HG02973 (cell line): Measurements from ENCODE around the gene NUCKS1.

Source experiments
- ATAC-seq: cut with Tn5 transposase; IDR thresholded peaks from one replicate; pipeline ENCODE4 v1.9.1; 2021; ENCODE audit warnings: moderate library complexity; ENCODE audit not compliant: unreplicated experiment

Gene NUCKS1

DNA sequence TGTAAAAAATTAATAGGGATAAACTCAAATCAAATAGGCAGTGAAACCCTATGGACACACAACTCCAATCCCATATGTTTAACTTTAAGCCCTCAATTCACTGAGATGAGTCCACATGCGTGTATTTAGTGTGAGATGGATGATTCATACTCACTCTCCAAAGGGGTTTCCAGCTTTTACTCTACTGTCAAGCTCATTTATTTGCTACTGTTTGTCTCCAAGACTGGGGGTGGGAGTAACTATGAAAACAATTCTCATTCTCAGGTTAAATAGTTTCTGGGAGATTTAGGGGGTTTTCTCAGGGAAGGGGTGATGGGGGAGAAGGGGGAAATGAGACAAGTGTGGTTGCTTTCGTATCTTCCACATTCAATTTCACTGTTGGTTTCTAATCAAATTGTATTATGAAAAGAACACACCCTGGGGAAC, 22.6 kb upstream of the NUCKS1 start:
- no peak for ATAC-seq

DNA sequence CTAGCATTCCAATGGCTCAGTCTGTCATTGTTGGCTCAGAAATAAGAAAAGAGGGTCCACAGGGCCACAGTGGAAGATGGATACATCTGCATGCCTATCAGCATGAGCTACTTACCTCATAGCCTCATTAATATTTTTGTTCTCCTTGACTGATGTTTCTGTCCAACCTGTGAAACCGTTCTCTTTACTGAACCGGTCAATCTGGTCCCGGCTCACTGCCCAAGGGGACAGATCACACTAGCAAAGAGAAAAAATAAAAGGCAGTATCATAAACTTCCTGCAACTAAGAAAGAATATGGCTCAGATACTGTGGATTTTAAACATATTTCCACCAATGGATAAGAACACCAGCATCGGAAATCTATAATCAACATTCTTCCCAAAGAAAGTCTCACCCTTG, 20.6 kb upstream of the NUCKS1 start:
- no peak for ATAC-seq

DNA sequence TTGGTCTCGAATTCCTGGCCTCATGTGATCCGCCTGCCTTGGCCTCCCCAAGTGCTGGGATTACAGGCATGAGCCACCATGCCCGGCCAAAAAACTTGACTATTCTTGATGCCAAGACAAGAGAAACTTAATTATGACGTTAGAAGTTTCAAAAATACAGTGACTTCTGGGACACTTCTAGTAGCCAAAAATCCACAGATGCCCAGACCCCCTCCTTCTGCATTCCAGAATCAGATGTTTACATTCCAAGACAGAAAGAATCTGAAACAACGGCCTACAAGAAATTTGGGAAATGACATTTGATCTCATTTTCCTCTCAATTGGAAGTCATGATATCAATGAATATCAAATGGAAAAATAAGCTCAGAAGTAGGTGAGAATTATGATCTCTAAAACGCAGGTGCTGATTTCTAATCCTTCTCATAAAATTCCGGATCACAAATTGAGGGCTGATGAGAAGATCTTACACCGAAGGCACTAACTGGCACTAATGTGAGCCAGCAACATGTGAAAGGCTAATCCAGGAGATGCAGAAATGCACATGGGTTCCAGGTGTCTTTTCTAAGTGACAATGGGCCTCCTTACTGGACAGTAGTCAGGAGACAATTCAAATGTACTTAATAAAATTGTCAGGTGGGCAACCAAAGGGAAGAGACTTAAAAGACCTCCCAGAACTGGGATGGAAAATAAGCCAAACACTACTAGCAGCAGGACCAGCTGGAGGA, 19.8 kb upstream of the NUCKS1 start:
- no peak for ATAC-seq

DNA sequence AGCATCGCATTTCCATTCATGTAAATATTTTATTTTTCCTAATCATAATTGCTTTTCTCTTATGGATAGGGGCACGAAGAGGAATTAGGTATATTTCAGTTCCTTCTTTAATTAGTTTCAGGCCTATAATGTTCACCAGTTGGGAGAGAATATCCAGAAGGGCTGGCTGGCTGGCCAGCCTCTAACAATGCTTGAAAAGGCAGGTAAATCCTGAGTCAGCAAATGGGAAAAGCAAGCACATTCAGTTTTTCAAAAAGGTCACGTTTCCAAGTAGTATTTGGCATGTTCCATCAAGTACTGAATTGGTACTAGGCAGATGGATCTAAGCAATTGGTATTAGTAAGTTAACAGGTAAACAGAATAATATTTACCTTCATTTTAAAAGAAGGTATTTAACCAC, 17.3 kb upstream of the NUCKS1 start:
- no peak for ATAC-seq

DNA sequence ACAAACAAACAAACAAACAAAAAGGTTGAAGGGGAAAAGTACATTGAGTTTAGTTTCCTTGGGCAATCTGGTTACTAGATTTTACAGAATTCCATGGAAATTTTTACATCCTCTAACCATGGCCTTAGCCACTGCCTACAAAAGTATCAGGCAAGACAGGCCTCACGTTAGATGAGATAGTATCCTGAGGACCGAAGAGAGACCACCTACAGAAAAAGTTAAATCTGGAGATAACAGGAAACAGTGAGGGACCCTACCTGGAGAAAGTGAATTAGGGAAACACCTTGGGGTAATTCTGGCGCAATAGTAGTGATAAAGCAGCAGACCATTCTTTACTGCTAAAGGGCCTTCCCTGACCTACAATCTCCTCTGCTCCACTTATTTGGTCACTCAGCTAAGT, 16.6 kb upstream of the NUCKS1 start:
- no peak for ATAC-seq

DNA sequence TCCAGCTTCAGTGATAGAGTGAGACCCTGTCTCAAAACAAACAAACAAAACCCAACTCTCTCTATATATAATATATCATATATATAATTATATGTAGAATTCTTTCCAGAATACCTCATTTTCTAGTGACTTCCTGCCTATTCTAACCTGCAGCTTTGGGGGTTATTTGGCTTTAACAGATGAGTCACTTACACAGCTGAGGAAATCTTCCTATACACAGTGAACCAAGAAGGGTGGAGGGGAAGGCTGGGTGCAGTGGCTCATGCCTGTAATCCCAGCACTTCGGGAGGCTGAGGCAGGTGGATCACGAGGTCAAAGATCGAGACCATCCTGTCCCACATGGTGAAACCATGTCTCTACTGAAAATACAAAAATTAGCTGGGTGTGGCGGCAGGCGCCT, 16.1 kb upstream of the NUCKS1 start:
- ATAC-seq = no peak

DNA sequence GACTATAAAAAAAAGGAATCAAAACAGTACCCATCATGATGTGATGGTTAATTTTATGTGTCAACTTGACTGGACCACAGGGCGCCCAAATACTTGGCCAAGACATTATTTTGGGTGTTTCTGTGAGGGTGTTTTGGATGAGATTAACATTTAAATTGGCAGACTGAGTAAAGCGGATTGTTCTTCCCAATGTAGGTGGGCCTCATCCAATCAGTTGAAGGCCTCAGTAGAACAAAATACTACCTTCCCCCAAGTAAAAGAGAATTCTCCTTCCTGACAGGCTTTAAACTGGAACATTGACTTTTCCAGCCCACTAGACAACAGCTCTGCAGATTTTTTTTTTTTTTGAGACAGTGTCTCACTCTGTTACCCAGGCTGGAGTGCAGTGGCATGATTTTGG, 14.6 kb upstream of the NUCKS1 start:
- ATAC-seq = no peak

DNA sequence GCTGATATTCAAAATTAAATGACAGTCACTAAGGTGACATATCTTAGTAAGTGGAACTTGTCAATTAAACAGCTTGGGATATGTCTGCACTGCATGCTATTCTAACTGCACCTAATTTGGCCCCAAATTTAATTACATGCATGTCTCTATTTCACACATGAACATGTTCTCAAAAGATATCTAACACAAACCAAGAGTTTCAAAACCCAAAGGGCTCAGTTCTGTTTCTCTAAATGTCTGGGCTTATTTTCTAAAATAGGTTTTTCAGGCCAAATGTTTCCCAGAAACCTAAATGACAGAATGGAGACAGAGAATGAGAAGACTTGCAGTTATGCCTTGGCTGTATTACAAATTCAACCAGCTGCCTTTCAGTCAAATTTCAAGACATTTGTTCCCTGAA, 14.0 kb upstream of the NUCKS1 start:
- ATAC-seq = no peak

DNA sequence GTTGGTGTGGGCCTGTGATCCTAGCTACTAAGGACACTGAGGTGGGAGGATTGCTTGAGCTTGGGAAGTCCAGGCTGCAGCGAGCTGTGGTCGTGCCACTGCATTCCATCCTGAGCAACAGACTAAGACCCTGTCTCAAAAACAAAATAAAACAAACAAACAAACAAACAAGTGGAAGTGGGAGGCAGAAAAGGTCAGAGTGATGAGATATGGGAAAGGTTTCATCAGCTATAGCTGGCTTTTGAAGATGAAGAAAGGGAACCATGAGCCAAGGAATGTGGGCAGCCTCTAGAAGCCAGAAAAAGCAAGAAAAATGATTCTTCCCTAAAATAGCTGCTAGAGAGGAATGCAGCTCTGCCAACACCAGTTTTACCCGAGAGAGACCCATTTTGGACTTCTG, 10.6 kb upstream of the NUCKS1 start:
- ATAC-seq = no peak

DNA sequence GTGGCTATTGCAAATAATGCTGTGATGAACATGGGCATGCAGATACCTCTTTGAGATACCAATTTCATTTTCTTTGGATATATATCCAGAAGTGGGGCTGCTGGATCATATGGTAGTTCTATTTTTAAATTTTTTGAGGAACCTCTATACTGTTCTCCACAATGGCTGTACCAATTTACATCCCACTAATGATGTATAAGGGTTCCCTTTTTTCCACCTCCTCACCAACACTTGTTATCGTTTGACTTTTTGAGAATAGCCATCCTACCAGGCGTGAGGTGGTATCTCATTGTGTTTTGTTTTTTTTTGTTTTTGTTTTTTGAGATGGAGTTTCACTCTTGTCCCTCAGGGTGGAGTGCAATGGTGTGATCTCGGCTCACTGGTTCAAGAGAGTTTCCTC, 6.6 kb upstream of the NUCKS1 start:
- ATAC-seq = no peak

DNA sequence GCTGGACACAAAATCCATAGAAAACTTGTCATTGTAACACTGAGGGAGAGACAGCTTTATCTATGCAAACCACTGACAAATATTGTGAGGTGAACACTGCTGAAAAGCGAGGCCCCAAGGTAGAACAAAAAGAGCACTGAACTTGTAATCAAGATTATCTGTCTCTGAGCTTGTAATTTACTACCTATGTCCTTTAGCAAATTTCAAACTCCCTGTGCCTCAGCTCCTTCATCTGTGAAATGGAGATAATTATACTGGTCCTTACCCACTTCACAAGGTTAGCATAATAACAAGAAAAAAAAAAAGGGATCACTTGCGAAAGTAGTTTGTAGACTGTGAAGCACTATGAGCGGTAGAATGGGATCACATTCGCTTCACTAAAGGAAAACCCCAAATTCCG, 4.9 kb upstream of the NUCKS1 start:
- no peak for ATAC-seq

DNA sequence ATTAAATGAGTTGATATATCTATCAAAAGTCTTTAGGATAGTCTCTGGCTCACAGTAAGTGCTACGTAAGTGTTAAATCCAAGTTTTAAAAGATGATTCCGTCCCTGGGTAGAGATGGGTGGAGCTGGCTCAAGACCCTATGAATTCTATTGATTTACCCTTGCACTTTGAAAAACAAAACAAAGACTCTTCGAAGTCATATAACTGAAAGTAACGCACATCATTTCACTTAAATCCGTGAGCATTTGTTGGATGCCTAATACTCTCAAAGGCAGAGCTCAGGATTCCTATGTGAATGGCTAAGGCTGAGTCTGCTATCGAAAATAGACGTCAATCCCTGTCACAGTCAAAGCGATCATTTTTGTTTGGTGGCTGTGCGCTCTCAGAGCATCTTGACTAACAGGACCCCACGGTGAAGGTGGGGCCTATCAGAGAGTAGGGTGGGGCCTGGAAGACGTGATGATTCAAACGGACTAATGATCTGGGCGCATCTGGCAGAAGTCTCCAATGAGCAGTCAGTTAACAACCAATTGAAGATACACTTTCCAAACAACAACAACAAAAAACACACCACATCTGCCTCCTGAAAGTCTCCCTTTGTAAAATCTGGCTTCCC, 1.2 kb upstream of the NUCKS1 start:
- no peak for ATAC-seq

DNA sequence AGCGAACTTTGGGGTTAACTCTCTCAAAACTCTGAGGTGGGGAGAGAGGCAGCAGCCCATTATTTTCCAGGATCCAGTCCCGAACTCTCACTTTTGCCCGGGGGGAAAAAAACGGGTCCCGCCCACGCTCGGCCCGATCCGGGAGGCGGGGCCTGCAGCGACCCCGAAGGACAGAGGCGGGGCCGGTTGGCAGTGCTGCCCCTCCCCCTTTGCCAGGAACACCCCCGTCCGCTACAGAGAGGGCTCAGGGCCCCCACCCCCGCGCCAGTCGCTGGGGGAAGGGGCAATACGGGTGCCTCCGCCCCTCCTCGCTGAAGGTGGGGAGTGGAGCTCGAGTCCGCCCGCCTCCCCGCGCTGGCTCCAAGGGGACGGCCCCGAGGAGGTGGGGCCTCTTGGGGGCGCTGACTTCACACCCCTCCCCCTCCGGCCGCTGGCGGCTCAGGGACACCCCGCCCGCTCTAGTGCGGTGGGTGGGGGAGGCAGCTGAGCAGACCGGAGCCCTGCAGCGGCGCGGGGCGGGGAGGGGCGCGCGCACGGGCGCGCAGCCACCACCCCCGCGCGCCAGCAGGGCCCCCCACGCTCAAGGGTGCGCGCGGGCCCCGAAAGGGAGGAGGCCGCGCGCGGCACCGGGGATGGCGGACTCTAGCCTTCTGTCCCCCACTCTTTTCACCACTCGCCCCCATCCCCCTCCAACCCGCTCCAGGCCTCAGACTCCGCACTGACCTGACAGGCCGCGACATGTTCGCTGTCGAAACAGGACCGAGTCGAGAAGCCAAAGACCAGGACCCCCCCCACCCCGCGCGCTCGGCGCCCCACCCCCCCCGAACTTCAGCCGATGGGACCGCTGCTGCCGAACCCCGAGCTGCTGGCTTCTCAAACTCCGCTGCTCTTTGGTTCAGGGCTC, 496 bp downstream of the NUCKS1 start:
- peak; percentile 74 for ATAC-seq

DNA sequence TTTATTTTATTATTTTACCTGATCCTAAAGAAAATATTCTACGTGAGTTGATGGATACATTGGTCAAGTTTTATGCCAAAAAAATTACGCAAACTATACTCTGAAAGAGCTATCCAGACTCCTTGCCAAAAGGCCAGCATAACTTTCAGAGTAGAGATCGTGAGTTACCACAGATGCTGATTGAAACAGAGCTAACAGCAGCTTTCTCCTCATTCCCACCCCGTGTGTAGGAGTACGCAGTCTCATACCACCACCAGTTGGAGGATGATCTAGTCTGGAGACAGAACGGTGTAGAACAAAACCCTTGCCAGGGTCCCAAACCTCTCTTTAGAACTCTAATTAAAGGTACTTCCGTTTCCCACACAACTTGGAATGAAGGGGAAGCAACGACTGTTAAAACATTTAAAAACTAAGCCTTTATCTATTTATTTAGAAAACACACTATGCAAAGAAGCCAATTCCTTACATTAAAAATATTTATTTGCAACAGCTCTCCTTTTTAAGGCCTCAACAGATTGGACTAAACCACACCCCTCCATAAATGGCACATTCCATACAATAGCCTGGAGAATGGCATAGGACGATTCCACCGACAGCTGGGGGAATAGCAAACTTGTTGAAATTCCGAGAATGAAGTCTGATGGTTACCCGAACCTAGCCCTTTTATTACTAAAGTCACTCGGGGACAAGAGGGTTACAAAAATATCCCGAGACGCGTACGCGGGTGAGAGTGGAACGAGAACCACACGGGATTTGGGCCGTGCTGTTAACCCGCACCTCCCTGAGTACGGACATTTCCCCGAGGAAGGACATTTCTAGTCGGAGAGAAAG, 1.4 kb downstream of the NUCKS1 start:
- peak; percentile 16 for ATAC-seq

DNA sequence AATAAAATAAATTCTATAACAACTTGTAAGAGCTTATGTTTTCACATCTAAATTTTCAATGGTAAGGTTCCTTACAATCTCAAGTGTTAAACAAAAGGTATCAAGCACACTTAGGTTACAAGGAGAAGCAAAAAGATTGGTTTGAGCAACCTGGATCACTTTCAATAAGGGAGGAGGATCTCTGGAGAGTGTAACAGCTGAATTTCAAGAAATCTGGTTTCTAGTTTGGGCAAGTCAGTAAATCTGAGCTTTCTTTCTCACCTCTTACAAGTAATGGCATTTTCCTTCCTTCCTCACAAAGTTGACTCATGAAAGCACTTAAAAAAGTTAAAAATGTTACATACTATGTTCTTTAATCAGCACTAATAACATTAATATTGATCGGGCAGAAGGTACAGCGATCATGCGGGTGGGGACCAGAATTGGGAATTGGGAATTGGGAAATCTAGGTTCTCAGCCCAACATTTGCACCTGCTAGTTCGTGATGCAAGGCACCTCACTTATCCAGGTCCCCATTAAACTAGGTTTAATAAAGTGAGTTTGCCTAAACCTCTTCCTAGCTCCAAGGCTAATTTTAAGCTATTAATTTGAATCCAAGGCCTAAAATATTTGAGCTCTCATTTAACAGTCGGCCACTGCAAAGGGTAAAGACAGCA, 3.1 kb downstream of the NUCKS1 start:
- no peak for ATAC-seq

DNA sequence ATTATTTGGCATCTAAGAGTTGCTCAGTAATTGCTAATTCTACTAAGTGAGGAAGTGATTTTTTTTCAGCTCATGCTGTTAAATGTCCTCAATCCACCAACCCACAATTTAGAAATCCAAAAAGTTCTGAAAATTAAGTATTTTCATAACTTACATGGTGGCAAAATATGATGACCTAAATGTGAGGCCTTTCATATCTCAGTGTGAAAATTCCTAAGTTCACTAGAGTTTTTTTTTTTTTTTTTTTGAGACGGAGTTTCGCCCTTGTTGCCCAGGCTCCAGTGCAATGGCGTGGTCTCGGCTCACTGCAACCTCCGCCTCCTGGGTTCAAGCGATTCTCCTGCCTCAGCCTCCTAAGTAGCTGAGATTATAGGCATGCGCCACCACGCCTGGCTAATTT, 5.6 kb downstream of the NUCKS1 start:
- no peak for ATAC-seq

DNA sequence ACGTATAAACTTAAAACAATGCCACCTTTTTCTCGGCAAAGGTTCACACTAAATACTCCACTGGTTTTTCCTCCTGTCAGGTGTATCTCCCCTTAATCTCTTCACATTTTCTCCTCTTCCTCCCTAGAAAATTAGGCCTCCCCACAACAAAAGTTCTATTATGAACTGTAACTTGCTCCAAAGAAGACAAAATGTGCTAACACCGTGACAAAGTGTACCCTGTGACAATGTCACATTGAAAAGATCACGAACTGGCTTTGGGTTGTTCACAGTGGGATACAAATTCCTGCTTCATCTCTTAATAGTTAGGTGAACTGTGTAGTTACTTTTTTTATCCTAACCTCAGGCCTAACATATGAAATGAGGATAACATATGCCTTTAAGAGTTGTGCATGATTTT, 6.0 kb downstream of the NUCKS1 start:
- ATAC-seq = no peak

DNA sequence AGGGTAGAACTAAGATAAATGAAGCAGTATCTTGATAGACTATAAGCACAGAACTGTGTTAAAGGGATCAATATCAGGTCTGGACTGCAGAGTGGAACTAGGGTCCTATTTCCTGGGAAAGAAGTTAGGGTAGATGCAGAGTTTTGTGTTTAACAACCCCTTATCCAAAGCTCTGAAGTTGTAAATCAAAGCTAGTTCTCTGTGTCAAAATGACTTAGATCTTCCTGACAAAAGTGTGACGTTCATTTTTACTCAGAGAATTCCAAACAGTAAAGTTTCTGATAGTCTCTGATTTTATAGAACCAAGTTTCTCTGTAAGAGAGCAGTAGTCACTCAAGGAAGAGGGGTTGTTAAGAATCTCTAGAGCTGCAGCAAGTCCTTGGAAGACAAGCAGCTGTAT, 8.3 kb downstream of the NUCKS1 start:
- no peak for ATAC-seq

DNA sequence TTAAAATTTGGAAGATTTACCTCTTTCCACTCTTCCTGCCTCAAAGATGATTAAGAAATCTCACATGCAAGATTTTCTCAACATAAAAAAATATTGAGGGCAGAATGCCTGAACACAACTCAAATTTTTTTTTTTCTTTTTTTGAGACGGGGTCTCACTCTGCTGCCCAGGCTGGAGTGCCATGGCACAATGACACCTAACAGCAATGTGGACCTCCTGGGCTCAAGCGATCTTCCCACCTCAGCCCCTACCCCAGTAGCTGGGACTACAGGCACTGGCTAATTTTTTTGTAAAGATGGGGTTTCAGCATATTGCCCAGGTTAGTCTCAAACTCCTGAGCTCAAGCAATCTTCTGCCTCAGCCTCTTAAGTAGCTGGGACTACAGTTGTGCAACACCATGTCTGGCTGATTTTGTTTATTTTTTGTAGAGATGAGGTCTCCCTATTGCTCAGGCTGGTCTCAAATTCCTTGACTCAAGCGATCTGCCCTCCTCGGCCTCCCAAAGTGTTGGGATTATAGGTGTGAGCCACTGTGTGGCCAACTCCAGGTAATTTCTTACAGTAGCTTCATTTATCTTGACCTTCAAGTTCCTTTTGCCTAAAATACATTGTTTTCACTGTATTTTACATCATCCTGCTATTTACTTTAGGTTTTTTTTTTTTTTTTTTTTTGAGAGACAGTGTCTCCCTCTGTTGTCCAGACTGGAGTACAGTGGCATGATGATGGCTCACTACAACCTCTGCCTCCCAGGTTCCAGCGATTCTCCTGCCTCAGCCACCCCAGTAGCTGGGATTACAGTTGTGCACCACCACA, 10.4 kb downstream of the NUCKS1 start:
- ATAC-seq = no peak

DNA sequence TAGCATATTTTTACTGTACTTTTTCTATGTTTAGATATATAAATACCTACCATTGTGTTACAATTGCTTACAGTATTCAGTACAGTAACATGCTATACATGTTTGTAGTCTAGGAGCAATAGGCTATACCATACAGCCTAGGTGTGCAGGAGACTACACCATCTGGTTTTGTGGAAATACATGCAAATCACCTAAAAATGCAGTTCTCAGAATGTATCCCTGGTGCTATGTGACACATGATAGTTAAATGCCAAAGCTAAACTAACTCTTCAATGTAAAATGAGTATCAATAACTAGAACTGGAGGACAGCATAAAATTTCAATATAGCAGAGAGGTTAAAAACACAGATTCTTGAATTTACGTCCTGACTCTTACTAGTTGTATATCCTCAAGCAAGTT, 14.8 kb downstream of the NUCKS1 start:
- ATAC-seq = no peak
